NB4 (cell line): ENCODE measurements around the gene HDAC11.

Experiments
- MYC ChIP-seq: IDR thresholded peaks from 2 replicates; pipeline ENCODE4 v1.6.1; 2011; ENCODE audit warnings: low read depth, low read length
- POLR2A ChIP-seq: IDR thresholded peaks from 2 replicates; pipeline ENCODE4 v1.6.1; 2011; ENCODE audit warnings: mild to moderate bottlenecking; ENCODE audit not compliant: insufficient read length; ENCODE audit errors: extremely low read depth
- TF ChIP-seq, protein P1 (sequence below): IDR thresholded peaks from one replicate; pipeline ENCODE4 v1.5.1; 2012; ENCODE audit warnings: low read depth, low read length
- TF ChIP-seq, protein P2 (sequence below): IDR thresholded peaks from 2 replicates; pipeline ENCODE4 v1.6.1; 2011; ENCODE audit warnings: low read depth, low read length

- TF ChIP-seq, protein P1, sequence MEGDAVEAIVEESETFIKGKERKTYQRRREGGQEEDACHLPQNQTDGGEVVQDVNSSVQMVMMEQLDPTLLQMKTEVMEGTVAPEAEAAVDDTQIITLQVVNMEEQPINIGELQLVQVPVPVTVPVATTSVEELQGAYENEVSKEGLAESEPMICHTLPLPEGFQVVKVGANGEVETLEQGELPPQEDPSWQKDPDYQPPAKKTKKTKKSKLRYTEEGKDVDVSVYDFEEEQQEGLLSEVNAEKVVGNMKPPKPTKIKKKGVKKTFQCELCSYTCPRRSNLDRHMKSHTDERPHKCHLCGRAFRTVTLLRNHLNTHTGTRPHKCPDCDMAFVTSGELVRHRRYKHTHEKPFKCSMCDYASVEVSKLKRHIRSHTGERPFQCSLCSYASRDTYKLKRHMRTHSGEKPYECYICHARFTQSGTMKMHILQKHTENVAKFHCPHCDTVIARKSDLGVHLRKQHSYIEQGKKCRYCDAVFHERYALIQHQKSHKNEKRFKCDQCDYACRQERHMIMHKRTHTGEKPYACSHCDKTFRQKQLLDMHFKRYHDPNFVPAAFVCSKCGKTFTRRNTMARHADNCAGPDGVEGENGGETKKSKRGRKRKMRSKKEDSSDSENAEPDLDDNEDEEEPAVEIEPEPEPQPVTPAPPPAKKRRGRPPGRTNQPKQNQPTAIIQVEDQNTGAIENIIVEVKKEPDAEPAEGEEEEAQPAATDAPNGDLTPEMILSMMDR: no peak
- TF ChIP-seq MYC: no peak
- no peak for TF ChIP-seq POLR2A
- TF ChIP-seq, protein P2, sequence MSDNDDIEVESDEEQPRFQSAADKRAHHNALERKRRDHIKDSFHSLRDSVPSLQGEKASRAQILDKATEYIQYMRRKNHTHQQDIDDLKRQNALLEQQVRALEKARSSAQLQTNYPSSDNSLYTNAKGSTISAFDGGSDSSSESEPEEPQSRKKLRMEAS: no peak
Measured at GRCh38 chr3:13507570-13508339, 27.6 kb downstream of the HDAC11 start.
